Liver (tissue), 9 donors: Measurements from ENCODE around the gene PRKACA. TPM values are rescaled to one million over a fixed set of nuclear protein-coding genes. Genes with fewer than 3 reads are reported as not detected.

Experiments
- DNase-seq: peaks from one replicate; pipeline ENCODE4 v3.0.0-alpha.2; 2017; ENCODE audit warnings: low spot score
- H3K27ac ChIP-seq, 2 donors: one replicate each; pipeline ENCODE4 v1.7.0; 2013; ENCODE audit warnings: inconsistent platforms in 2 of 2, low read length in 2 of 2, control low read depth in 1 of 2, low read depth in 1 of 2, mild to moderate bottlenecking in 1 of 2
- H3K27me3 ChIP-seq, 4 donors: one replicate each; pipeline versions ENCODE4 v1.6.1 to v1.7.0; 2013; ENCODE audit warnings: low read length in 3 of 4, inconsistent platforms in 1 of 4, mild to moderate bottlenecking in 1 of 4, moderate library complexity in 1 of 4; ENCODE audit not compliant: control insufficient read depth in 4 of 4, insufficient read depth in 4 of 4
- H3K36me3 ChIP-seq, 4 donors: one replicate each; pipeline versions ENCODE4 v1.6.1 to v1.7.0; 2013; ENCODE audit warnings: low read length in 3 of 4, mild to moderate bottlenecking in 3 of 4, low read depth in 1 of 4, moderate library complexity in 1 of 4; ENCODE audit not compliant: control insufficient read depth in 4 of 4, insufficient read depth in 3 of 4
- H3K4me1 ChIP-seq, 4 donors: one replicate each; pipeline versions ENCODE4 v1.6.1 to v1.7.0; 2013; ENCODE audit warnings: low read length in 3 of 4, mild to moderate bottlenecking in 3 of 4, moderate library complexity in 1 of 4; ENCODE audit not compliant: control insufficient read depth in 4 of 4, insufficient read depth in 4 of 4
- H3K4me3 ChIP-seq, 3 donors: one replicate each; pipeline versions ENCODE4 v1.6.1 to v1.7.0; 2013; ENCODE audit warnings: low read length in 3 of 3, control low read depth in 1 of 3, low read depth in 1 of 3, mild to moderate bottlenecking in 1 of 3
- H3K9ac ChIP-seq, 2 donors: one replicate each; pipeline ENCODE4 v1.7.0; 2013; ENCODE audit warnings: low read length in 2 of 2, mild to moderate bottlenecking in 2 of 2, moderate library complexity in 2 of 2, control low read depth in 1 of 2, low read depth in 1 of 2
- H3K9me3 ChIP-seq, 4 donors: one replicate each; pipeline versions ENCODE4 v1.6.1 to v1.7.0; 2013; ENCODE audit warnings: low read length in 3 of 4; ENCODE audit not compliant: control insufficient read depth in 4 of 4
- ATF3 ChIP-seq: IDR thresholded peaks from 2 replicates; pipeline ENCODE4 v1.6.1; 2016; ENCODE audit warnings: antibody characterized with exemption
- EGR1 ChIP-seq, 2 donors: IDR thresholded peaks; 2 replicates each; pipeline ENCODE4 v1.6.1; 2016 to 2018; ENCODE audit warnings: antibody characterized with exemption in 2 of 2, low read depth in 2 of 2
- FOXA1 ChIP-seq: IDR thresholded peaks from 2 replicates; pipeline ENCODE4 v1.6.1; 2016; ENCODE audit warnings: antibody characterized with exemption
- FOXA2 ChIP-seq: IDR thresholded peaks from 2 replicates; pipeline ENCODE4 v1.6.1; 2016; ENCODE audit warnings: antibody characterized with exemption
- GABPA ChIP-seq, 2 donors: IDR thresholded peaks in 1 of 2; conservative IDR thresholded peaks in 1 of 2; 2 replicates each; pipeline ENCODE4 v1.6.1; 2016; ENCODE audit warnings: antibody characterized with exemption in 2 of 2, mild to moderate bottlenecking in 1 of 2, moderate library complexity in 1 of 2
- HNF4A ChIP-seq, 2 donors: conservative IDR thresholded peaks; 2 replicates each; pipeline ENCODE4 v1.6.1; 2016; ENCODE audit warnings: antibody characterized with exemption in 2 of 2, mild to moderate bottlenecking in 2 of 2
- HNF4G ChIP-seq: IDR thresholded peaks from 2 replicates; pipeline ENCODE4 v1.6.1; 2016; ENCODE audit warnings: antibody characterized with exemption
- JUND ChIP-seq, 2 donors: IDR thresholded peaks; 2 replicates each; pipeline ENCODE4 v1.6.1; 2016; ENCODE audit warnings: antibody characterized with exemption in 2 of 2
- MAX ChIP-seq: IDR thresholded peaks from 2 replicates; pipeline ENCODE4 v1.6.1; 2016; ENCODE audit warnings: antibody characterized with exemption
- RAD21 ChIP-seq, 2 donors: IDR thresholded peaks; 2 replicates each; pipeline ENCODE4 v1.6.1; 2016; ENCODE audit warnings: antibody characterized with exemption in 2 of 2, mild to moderate bottlenecking in 2 of 2
- RXRA ChIP-seq, 2 donors: IDR thresholded peaks; 2 replicates each; pipeline ENCODE4 v1.6.1; 2017 to 2018; ENCODE audit warnings: antibody characterized with exemption in 2 of 2, mild to moderate bottlenecking in 1 of 2
- SP1 ChIP-seq: IDR thresholded peaks from 2 replicates; pipeline ENCODE4 v1.6.1; 2018; ENCODE audit warnings: antibody characterized with exemption, mild to moderate bottlenecking
- TAF1 ChIP-seq: conservative IDR thresholded peaks from 2 replicates; pipeline ENCODE4 v1.6.1; 2016; ENCODE audit warnings: antibody characterized with exemption, mild to moderate bottlenecking
- YY1 ChIP-seq: IDR thresholded peaks from 2 replicates; pipeline ENCODE4 v1.6.1; 2016; ENCODE audit warnings: antibody characterized with exemption, mild to moderate bottlenecking
- ZBTB33 ChIP-seq: IDR thresholded peaks from 2 replicates; pipeline ENCODE4 v1.6.1; 2016; ENCODE audit warnings: antibody characterized with exemption
- WGBS: extraction: QIAGEN DNeasy Blood & Tissue Kit; methylation state at CpG from one replicate; pipeline ENCODE4 v1.1.7; 2013; 5-methylcytosine and 5-hydroxymethylcytosine counted together
- polyA plus RNA-seq, 2 donors: library from polyadenylated mRNA; stranded (reverse) in 1 of 2; unstranded in 1 of 2; fragments of 200-250 nt in 1 of 2; fragments of >200 nt in 1 of 2; fragmentation: Nextera tagmentation in 1 of 2; extraction: Ambion mirVana in 1 of 2; gene quantifications; one replicate each; pipeline versions ENCODE4 v1.2.1 to v1.2.3, GENCODE V29; 2013 to 2015
- total RNA-seq, 2 donors: library from RNA; depleted of rRNA; stranded (reverse); fragments of >200 nt; gene quantifications; one replicate each; pipeline ENCODE4 v1.2.3, GENCODE V29; 2014
- TF ChIP-seq, protein P1 (sequence below): IDR thresholded peaks from 2 replicates; pipeline ENCODE4 v1.6.1; 2016; ENCODE audit warnings: antibody characterized with exemption, mild to moderate bottlenecking
- TF ChIP-seq, protein P2 (sequence below): fragments of 150-350 bp; IDR thresholded peaks from 2 replicates; pipeline ENCODE4 v1.5.1; 2017; ENCODE audit warnings: improper control_type of control experiment, low read depth, low read length; ENCODE audit not compliant: missing input control
- donor health status: healthy.
- donor health status: healthy.
- donor health status: healthy.
- donor health status: healthy.
- donor health status: healthy.

Gene PRKACA
- total and polyA plus RNA-seq, 4 donors: 15.5 to 72.4 (median 40.2) TPM

DNA sequence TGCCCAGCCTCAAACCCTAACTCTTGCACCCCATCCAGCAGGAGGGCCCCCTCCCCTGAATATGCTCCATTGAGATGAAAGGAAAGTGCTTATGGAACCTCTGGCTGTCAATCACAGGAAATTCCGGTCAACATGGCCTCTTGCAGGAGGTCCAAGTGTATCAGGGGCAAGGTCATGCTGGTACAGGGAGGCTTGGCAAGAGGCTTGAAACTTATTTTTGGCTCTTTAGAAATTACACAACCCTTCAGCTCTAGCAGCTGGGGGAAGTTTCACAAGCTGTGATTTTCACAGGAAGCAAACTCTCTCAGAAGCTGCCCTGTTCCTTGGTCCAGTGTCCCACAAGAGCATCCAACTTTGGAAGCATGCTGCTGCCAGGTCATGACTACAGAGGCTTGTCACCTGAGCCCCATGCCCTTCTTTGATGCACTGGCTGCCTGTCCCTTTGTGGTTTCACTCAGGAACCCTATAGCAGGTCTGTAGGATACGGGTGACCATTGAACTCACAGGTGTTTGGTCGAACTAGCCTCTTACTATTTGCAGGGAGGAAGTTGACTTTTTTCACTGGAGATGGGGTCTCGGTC lies 10.5 kb upstream of the PRKACA start (continued):
- TF ChIP-seq, protein P1, sequence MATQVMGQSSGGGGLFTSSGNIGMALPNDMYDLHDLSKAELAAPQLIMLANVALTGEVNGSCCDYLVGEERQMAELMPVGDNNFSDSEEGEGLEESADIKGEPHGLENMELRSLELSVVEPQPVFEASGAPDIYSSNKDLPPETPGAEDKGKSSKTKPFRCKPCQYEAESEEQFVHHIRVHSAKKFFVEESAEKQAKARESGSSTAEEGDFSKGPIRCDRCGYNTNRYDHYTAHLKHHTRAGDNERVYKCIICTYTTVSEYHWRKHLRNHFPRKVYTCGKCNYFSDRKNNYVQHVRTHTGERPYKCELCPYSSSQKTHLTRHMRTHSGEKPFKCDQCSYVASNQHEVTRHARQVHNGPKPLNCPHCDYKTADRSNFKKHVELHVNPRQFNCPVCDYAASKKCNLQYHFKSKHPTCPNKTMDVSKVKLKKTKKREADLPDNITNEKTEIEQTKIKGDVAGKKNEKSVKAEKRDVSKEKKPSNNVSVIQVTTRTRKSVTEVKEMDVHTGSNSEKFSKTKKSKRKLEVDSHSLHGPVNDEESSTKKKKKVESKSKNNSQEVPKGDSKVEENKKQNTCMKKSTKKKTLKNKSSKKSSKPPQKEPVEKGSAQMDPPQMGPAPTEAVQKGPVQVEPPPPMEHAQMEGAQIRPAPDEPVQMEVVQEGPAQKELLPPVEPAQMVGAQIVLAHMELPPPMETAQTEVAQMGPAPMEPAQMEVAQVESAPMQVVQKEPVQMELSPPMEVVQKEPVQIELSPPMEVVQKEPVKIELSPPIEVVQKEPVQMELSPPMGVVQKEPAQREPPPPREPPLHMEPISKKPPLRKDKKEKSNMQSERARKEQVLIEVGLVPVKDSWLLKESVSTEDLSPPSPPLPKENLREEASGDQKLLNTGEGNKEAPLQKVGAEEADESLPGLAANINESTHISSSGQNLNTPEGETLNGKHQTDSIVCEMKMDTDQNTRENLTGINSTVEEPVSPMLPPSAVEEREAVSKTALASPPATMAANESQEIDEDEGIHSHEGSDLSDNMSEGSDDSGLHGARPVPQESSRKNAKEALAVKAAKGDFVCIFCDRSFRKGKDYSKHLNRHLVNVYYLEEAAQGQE: no peak

- no peaks in the 10 kb centered on the region for H3K27me3 ChIP-seq
- 89% methylated on average over 8 of the region's 8 CpGs for WGBS
Observed at GRCh38 chr19:14127176-14127575, 9.6 kb upstream of the PRKACA start.

More at GRCh38 chr19:14127176-14127575, 9.6 kb upstream of the PRKACA start:
- Histone ChIP-seq H3K27ac (no peak overlapping the region), H3K4me3 (no peak overlapping the region), H3K9ac (no peak overlapping the region), H3K9me3 (no peaks in the 10 kb centered on the region), H3K4me1 (peaks cover 0 to 8% (median 1%) of the 10 kb centered on the region in 4 donors), H3K36me3 (no peaks in the 10 kb centered on the region)
- no peak for DNase-seq
- TF ChIP-seq ATF3: no peak
- TF ChIP-seq FOXA2: no peak
- TF ChIP-seq ZBTB33: no peak
- no peak for TF ChIP-seq SP1
- TF ChIP-seq TAF1: no peak
- TF ChIP-seq YY1: no peak
- TF ChIP-seq HNF4G: no peak
- no peak for TF ChIP-seq EGR1 (IDR thresholded peaks at IDR 0.05; ENCODE audit: low read depth in 2 of 2)
- TF ChIP-seq, protein P2, sequence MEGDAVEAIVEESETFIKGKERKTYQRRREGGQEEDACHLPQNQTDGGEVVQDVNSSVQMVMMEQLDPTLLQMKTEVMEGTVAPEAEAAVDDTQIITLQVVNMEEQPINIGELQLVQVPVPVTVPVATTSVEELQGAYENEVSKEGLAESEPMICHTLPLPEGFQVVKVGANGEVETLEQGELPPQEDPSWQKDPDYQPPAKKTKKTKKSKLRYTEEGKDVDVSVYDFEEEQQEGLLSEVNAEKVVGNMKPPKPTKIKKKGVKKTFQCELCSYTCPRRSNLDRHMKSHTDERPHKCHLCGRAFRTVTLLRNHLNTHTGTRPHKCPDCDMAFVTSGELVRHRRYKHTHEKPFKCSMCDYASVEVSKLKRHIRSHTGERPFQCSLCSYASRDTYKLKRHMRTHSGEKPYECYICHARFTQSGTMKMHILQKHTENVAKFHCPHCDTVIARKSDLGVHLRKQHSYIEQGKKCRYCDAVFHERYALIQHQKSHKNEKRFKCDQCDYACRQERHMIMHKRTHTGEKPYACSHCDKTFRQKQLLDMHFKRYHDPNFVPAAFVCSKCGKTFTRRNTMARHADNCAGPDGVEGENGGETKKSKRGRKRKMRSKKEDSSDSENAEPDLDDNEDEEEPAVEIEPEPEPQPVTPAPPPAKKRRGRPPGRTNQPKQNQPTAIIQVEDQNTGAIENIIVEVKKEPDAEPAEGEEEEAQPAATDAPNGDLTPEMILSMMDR: no peak
- TF ChIP-seq GABPA (IDR thresholded peaks at IDR 0.05 in 1 of 2, conservative IDR thresholded peaks at IDR 0.05 in 1 of 2): no peak
- no peak for TF ChIP-seq RAD21 (IDR thresholded peaks at IDR 0.05)
- TF ChIP-seq MAX: no peak
- no peak for TF ChIP-seq FOXA1
- no peak for TF ChIP-seq RXRA (IDR thresholded peaks at IDR 0.05)
- TF ChIP-seq, protein P1: no peak
- TF ChIP-seq JUND (IDR thresholded peaks at IDR 0.05): no peak
- no peak for TF ChIP-seq HNF4A (conservative IDR thresholded peaks at IDR 0.05)
